ENCODE results near the gene MSMP.

MSMP gene

DNA sequence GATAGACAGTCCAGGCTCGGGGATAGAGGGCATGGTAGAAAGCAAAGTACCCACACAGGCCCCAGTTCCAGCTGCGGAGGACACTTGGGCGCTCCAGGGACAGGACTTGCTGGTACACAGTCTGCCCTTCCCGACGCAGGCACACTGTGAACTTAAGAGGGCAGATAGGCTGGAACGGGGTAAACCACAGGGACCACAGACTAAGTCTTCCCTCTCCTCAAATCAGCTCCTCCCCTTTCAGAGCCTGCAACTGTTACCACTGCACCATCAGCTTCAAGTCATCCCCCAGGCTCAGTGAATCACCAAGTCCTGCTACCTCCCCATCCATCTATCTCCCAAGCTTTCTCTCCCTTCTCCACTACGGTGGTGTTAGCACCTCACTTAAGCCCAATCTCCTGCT, 12.3 kb downstream of the MSMP start:
- no peak for DNase-seq

DNA sequence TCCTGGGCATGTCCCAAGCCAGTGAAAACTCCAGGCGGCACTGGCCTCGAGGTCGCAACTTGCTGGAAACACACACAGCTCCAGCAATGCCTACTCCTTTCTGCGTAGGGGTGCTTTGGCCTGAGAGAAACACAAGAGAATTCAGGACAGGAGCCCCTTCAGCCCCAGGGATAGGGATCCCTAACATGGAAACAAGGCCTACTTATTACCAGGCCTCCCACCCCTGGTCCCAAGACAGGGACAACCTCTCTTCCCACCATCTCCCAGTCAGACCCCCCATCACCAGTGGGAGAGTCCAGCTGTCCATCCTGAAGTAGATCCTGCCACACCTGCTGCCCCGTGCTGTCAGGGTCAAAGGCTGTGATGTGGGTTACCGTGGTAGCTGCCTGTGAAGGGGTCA, 13.8 kb downstream of the MSMP start:
- no peak for DNase-seq

DNA sequence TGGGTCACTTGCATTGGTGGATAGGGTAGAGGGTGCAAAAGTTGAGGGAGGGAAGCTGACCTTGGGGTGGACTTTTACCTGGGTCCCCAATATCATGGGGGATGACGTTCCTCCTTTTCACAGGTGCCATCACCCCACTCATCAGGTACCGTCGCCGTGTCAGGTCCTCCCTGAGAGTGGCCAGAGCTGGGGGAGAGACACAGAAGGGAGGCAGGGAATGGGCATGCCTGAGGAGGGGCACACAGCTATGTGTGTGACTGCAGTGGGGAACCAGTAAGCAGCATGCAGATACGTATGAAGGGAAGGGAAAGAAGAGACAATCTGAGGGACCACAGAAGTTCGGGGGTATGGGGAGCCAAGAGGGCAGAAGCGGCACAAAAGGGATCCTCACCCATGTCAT, 15.2 kb downstream of the MSMP start:
- no peak for DNase-seq

DNA sequence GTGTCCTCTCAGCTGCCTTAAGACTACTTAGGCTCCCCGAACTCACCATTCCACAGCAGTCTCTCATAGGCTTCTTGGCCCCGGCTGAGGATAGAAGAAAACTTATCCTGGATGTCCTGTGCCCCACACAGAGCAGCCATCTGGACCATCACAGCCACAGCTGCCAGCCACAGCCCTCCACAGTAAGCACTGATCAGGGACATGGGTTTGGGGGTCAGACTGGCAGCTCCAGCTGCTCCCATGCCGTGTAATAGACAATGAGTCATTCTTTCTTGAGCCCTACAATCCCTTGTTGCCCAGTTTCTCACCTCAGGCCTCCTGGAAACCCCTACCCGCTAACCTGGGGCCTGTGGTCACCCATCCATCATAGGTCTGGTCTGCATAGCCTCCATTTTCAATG, 15.9 kb downstream of the MSMP start:
- DNase-seq = no peak

DNA sequence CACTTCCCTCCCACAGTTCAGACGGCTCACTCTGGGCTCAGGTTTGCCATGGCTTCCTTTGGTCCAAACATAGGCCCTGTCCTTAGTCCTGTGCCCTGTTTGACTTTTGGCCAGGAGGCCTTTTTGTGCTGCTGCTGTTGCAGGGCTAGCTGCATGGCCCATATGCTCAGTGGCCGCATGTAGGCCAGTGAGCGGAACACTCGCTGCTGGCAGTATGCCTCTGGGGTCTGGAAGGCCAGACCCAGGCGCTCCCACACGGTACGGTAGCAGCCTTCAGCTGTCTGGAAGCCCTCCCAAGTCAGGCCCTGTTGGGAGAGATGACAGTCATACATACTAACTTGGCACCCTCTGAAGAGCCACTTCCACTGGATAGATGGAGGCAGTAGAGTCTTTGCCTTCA, 16.9 kb downstream of the MSMP start:
- no peak for DNase-seq

DNA sequence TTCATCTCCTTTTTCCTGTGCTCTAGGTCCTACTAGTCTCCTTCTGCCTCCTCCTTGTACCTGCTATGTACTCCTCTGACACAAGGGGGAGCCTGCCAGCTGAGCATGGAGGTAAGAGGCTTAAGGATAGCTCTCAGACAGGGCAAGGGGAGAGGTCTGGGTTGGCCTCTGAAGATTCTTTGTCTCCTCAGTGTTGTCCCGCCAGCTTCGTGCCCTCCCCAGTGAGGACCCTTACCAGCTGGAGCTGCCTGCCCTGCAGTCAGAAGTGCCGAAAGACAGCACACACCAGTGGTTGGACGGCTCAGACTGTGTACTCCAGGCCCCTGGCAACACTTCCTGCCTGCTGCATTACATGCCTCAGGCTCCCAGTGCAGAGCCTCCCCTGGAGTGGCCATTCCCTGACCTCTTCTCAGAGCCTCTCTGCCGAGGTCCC, 17.9 kb downstream of the MSMP start:
- DNase-seq = peak; percentile 6

DNA sequence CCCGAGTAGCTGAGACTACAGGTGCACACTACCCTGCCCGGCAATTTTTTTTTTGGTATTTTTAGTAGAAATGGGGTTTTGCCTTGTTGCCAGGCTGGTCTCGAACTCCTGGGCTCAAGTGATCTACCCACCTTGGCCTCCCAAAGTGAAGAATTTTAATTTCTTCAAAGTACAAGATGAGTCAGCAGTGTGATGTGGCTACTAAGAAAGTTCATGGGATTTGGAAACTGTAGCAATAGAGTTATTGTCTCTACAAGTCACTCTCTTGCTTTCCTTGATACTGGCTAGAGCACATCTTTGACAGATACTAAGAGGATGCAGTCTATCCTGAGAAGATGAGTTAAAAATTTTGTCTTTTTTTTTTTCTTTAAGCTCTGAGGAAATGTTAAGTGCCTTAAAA, 20.0 kb downstream of the MSMP start:
- DNase-seq = no peak

DNA sequence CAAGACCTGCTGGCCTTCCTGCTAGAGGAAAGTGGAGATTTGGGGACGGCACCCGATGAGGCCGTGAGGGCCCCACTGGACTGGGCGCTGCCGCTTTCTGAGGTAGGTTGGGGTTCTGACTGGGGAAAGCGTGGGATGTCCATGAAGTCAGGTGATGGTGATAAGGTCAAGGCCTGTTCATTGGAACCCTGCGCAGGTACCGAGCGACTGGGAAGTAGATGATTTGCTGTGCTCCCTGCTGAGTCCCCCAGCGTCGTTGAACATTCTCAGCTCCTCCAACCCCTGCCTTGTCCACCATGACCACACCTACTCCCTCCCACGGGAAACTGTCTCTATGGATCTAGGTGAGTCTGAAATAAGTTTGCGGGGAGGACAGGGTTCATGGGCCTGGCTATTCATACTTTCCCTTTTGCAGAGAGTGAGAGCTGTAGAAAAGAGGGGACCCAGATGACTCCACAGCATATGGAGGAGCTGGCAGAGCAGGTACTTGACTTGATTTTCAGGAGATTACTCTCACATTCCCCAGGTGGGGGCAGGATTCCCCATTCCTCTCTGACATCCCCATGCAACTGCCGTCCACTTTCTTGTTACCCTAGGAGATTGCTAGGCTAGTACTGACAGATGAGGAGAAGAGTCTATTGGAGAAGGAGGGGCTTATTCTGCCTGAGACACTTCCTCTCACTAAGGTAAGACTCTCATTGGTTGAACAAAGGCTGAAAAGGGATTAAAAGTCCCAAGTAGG, 21.1 kb downstream of the MSMP start:
- no peak for DNase-seq

DNA sequence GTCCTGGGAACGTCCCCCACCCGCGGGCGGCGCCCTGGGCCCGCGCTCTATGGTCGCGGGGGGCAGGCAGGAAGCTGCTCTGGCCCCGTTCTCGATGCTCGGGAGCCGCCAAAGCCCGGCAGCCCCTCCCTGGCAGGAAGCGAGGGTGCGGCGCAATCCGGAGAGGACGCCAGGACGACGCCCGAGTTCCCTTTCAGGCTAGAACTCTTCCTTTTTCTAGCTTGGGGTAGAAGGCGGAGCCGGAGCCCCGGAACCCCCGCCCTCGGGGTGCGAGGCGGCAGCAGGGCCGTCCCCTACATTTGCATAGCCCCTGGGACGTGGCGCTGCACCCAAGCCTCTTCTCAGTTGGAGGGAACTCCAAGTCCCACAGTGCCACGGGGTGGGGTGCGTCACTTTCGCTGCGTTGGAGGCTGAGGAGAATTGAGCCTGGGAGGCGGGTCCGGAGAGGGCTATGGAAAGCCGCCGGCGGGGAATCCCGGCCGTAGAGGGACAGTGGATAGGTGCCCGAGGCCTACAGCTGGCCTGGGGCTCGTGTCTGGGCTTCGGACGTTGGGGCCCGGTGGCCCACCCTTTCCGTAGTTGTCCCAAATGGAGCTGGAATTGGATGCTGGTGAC, 21.8 kb downstream of the MSMP start, which contains the start of the genes CREB3 and TLN1:
Gene CREB3 (plus strand): TSS at position 482 of the 615 bp plus-strand sequence. CDS start 107 bp downstream, at position 589.
Gene TLN1 (minus strand): TSS at position 11 of the 615 bp plus-strand sequence. CDS start 6,501 bp downstream, outside the sequence.
- DNase-seq = peak; percentile 98

DNA sequence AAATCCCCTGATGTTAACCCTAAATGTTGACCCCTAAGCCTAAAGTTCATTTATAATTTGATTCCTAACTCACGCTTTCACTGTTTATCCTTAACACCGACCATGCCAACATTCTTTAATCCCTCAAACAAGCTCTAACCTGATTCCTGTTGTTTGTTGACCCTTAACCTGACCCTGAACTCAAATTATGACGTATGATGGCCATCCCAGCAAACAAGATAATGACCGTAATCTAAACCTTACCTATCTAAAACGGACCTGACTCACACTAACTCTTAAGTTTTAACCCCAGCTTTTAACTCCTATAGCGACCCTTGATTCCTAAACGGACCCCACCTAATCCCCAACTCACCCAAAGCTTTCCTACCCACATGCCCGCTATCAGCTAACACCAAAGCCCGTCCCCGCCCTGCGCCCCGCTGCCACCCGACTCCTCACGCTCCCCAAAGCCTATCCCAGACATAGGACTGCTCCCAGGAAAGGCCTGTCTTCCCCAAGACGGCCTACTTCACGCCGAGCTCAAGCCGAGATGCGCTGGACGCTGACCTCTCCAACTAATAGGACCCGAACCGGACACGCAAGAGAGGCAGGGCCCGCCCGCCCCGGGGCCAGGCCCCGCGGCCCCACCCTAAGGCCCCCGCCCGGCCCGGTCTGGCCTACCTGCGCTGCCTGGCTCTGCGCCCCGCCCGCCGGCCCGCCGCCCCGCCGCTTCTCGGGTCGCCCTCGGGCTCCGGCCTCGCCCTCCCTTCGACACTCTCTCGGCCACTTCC, 22.5 kb downstream of the MSMP start:
- no peak for DNase-seq

DNA sequence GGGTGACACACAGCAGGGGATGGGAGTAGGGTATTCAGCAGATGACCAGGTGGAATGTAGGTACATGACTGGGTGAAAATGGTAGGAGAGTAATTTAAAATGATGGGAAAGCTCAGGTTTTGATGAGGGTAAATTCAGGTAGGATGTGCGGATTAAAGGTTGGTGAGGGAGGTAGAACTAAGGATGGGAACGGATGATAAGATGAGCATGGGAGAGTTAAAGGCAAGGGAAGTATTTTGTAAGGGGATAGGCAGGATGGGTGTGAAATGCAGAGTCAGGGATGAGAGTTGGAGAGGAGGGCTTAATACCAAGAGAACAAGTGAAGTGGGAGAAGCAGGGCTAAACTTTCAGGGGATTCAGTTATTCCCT, 23.6 kb downstream of the MSMP start:
- DNase-seq = no peak

DNA sequence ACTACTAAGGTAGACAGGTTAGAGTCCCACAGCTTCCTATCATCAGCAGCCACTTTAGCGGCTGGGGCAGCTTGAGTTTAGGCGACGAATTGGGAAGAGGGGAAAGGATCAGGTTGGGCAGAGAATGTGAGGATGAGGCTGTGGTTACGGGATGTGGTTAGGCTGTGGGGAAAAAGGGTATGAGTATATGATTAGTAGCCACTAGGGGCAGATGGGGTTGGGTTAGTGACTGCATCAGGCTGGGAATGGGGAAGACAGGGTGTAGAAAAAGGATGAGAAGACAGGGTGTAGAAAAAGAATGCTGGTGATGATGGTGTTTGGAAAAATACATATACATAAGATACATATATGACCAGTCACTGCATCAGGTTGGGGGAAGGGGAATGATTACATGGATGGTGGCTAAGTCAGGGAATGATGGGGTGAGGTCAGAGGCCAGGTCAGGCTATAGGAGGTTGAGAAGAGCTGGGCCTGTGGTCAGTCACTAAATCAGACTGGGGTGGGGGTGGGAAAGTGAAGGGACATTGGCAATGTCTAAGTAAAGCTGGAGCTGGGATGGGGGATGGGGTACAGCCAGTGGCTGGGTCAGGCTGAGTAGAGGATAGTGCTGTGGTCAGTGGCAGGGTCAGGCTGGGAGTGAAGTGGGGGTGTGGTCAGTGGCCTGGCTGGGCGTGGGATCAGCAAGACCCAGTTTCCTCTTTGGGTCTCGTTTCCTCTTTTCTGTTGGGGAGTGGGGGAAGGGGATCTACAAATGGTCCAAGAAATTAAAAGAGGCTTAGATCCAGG, 24.2 kb downstream of the MSMP start:
- DNase-seq = peak; percentile 7

DNA sequence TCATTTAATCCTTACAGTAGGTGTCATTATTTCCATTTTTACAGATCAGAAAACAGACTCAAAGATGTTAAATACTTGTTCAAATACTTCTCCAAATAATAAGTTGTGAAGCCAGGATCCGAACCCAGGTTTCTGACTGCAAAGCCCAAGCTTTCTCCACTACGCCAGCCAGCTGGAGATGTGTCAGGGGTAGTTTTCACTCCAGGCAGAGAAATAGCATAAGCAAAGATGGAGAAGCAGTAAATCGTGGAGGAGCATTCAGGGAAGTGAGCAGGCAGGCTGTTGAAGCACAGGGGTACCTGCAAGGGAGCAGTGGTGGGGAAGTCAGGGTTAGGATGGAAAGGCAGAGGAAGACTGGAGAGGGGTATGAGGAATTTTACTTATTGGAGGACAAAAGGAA, 25.0 kb downstream of the MSMP start:
- DNase-seq = no peak

DNA sequence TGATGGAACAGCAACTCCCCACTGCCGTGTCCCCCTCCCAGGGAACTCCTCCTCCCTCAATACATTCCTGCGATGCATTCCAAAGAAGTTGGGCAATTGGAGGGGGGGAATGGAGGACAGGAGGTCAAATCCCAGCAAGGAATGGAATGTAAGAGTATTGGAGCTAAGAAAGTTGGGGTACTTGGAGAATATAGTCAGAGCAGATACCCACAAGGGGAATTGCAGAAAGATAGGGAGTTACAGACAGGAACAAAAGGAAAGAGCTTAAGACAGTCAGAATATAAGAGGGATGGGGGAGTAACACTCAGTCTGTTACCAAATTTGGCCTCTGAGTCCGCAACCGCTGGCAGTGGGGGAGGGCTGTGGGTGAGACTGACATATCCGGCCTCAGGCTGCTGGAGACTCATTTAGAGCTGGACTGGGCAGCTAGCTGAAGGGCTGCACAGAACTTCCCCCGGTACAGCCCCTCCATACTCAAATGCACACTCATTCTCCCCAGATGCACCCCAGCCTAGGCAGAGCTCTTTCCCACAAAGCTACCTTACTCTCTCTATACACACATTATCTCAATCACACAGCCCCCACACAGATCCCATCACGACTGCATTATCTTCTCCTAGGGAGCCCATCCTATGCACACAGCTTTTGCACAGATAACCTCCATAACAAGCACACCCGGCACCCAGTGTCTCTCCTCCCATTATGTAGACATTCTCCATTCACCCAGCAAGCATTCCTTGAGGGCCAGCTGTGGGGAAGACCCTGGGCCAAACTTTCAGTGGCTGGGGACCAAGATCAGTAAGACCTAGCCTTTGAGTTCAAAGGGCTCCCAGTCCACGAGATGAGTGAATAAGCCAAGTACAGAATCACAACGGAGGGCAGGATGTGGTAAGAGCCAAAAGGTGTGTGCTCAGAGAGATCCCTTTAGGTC, 25.8 kb downstream of the MSMP start:
- DNase-seq = no peak

DNA sequence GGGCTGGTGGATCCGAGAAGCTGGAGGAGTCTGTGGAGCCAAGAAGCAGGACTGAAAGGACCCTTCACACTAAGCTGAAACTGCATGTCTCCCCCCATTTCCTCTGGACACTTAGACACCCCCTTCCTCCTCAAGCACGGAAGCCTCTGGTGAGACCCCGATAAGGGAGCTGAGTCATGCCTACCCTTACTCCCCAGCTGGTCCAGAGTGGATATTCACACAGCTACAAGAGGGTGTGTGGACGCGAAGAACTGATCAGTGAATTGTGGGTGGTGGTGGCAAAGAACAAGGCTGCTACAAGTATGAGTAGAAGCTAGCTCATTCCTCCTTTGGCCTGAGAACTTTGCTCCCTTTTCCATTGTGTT, 26.4 kb downstream of the MSMP start:
- no peak for DNase-seq

DNA sequence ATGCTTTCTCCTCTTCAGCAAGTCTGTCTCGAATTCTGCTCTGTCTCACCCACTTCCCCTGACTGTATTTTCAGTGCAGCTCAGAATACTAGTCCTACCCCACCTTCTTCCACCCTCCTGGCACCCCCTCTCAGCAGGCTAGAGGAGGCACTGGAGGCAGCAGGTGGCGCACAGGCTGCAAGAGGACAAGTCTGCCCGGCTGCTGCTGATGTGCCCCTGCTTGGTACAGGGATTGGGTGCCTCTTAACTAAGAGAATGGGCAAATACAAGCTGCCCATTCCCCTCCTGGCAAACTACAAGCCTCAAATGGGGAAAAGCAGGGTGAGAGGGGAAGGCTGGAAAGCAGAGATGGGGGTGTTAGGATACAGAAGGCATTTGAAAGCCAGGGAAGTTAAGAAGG, 27.1 kb downstream of the MSMP start:
- DNase-seq = no peak

DNA sequence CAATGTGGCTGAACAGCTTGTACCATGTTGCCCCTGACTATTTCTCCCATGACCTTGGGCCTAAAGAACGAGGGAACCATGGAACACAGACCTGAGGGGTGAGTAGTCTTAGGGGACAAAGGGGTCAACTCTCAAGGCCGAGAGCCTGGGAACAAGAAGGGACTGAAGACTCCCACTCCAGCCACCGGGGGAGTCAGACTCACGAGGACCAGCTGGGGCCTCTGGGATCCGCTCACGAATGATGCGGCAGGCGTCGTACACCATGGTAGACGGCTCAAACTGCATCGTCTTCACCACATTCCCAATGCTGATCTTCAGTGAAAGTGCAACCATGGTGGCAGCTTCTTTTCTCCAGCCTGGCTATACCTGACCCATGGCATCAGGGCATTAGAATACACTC, 28.7 kb downstream of the MSMP start:
- no peak for DNase-seq

DNA sequence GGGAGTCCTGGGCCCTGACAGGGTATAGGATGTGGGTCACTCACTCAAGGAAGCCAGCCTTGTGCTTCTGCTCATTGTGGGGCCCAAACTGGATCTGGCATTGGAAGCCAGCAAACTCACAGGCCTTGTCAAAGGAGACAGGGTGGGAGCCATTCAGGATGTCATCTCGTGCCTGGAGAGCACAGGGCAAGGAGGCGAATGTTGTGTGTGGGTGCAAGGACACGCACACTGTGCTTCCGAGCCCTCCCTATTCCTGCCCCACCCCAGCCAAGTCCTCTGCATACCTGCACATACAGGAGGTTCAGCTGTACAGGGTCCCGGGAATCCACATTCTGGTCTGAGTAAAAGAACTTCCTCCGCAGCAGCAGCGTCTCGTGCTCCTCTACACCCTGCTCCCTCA, 30.2 kb downstream of the MSMP start:
- DNase-seq = no peak

DNA sequence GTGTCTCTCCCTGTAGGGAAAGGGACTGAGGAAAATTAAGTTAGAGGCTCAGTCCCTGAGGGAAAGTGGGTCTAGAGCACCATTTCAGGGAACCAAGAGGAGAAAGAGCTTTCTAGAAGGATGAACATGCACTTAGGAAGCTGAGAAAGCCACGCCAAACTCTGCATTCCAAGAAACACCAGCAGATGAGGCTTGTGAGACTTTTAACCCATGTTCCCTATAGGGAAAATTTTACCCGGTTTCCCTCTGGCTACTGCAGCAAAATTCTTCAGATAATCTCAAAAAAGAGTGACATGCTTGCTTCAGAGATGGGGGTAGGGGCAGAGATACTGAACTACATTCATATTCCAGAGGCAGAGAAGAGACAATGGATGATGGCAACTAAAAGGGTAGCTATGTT, 30.6 kb downstream of the MSMP start:
- DNase-seq = no peak

DNA sequence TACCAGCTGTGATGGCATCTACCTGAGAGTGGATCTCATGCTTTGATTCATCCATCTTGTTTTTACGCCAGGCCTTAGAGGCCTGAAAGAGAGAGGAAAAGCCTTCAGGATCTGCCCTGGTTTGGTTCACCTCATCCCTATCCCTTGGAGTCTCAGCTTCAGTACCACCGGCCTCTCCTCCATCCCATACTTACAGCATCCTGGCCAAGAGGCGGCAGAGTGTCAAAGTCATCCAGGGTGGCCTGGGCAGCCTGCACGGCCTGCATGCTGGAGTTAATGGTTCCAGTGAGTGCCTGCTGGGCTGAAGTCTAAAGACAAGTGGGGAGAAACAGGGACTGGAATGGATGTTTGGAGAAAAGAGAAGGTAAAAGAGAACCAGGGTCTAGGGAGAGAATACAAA, 34.5 kb downstream of the MSMP start:
- DNase-seq = no peak

DNA sequence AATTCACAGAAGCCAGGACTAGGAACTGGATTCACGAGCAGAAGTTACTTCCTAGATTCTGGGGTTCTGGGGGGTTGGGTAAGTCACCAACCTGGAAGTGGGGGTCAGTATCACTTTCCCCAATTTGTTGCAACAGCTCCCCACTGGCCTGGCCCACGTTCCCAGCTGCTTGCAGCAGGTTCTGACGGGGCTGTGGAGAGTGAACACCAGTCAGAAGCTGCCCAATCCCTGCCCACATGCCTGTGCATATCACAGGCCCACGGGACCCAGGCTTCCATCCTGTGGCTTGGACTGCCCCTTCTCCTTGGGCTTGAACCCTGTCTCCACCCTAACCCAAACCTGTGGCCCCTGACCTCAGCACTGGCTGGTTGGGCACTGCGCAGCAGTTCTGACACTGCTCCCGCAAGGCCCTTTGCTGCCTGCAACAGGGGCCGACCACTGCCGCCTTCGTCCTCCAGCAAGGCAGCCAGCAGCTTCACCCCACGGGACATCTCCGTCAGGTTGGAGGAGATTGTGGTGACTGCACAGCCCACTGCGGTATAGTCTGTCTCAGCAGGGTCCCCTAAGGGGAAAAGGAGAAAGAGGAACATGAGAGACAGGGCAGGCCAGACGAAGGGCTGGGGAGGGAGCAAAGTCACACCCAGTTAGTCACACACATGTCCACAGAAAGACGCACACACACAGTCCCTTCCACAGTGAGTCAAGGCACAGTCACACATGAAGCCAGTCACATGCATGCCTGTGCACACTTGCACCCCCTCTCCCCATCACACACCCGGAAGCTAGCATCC, 35.2 kb downstream of the MSMP start:
- DNase-seq = no peak
